ENCODE results near the gene PARD3B. TPM values are rescaled to one million over a fixed set of nuclear protein-coding genes. Genes with fewer than 3 reads are reported as not detected.

Gene PARD3B
- total RNA-seq, 1 experiment from 2014 or later, result 6.4 TPM

DNA sequence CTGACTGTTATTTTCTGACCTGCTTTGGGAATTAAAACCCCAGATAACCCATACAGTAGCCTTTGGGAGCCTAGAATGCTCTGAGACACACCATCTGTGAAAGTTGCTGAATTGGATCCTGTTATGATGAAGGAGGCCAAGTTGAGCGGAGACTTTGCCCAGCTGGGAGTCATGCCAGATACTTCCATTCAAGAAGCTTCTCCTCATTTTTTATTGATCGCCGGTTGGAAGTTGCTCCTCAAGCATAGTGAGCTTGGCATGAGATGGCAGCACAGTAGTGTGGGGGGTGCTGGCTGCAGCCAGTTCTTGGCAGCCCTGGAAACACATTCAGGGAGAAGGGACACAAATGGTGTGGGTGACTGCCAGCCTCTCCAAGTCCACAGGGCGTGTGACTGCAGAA lies 866.3 kb downstream of the PARD3B start:
- H3K4ac ChIP-seq (ENCODE audit: low read depth, low read length), result no peak overlapping the region
- no peak overlapping the region for H2BK20ac ChIP-seq (ENCODE audit: low read depth, low read length, poor library complexity, severe bottlenecking)
- H2AFZ ChIP-seq (ENCODE audit: low read length), result no peak overlapping the region
- no peak overlapping the region for H4K91ac ChIP-seq (ENCODE audit: insufficient read length, low read depth, low read length)
- H3K79me1 ChIP-seq (ENCODE audit: insufficient read depth, low read depth, low read length, poor library complexity, severe bottlenecking), result no peaks in the 10 kb centered on the region
- H3K18ac ChIP-seq (ENCODE audit: insufficient read length, low read depth, low read length), result no peak overlapping the region
- H3T11ph ChIP-seq (ENCODE audit: low read length), result no peak overlapping the region
- no peak overlapping the region for H3K14ac ChIP-seq (ENCODE audit: insufficient read depth, low read length)
- H3K27me3 ChIP-seq (ENCODE audit: insufficient read depth, low read length), result no peaks in the 10 kb centered on the region
- H3K56ac ChIP-seq (ENCODE audit: insufficient read length, low read depth, low read length), result no peak overlapping the region
- no CpG with 5 or more reads among the region's 4 CpGs for WGBS (ENCODE audit: extremely low coverage, insufficient read length, low lambda C conversion rate)
- Mint-ChIP-seq H3K9me3 (no peaks in the 10 kb centered on the region), H3K36me3 (ENCODE audit: insufficient read depth in 1 of 3, low read depth in 3 of 3) (no peaks in the 10 kb centered on the region), H3K4me3 (no peak overlapping the region), H3K4me1 (no peaks in the 10 kb centered on the region), H3K27ac (no peak overlapping the region), H3K27me3 (ENCODE audit: low read depth) (no peaks in the 10 kb centered on the region)
- no peaks in the 10 kb centered on the region for H3K4me1 ChIP-seq (ENCODE audit: insufficient read depth, low read length)
- no peak for DNase-seq
- no peak overlapping the region for H2BK5ac ChIP-seq (ENCODE audit: insufficient read length, low read length)
- H3K23ac ChIP-seq (ENCODE audit: insufficient read length, low read depth, low read length), result no peak overlapping the region
- H4K20me1 ChIP-seq (ENCODE audit: control insufficient read depth, insufficient read depth, insufficient read length), result no peaks in the 10 kb centered on the region
- no peak overlapping the region for H4K8ac ChIP-seq (replicated peaks; ENCODE audit: insufficient read length, low read depth, low read length)
- no peak overlapping the region for H4K5ac ChIP-seq (ENCODE audit: insufficient read length, low read depth, low read length)
- no peaks in the 10 kb centered on the region for H3K9me3 ChIP-seq (ENCODE audit: control insufficient read depth, low read depth, low read length)
- H2BK15ac ChIP-seq (ENCODE audit: low read depth, low read length), result no peak overlapping the region
- no peak overlapping the region for H3K9ac ChIP-seq (ENCODE audit: extremely low read depth, insufficient read length, low read length)
- no peak overlapping the region for H3K27ac ChIP-seq (ENCODE audit: insufficient read length, low read depth, low read length)
- H3K4me2 ChIP-seq (ENCODE audit: insufficient read depth, insufficient read length, low read length), result no peak overlapping the region
- no peak overlapping the region for H2AK5ac ChIP-seq (ENCODE audit: insufficient read length, low read length)
- H3K79me2 ChIP-seq (ENCODE audit: insufficient read depth, low read length), result no peaks in the 10 kb centered on the region
- no peak overlapping the region for H2BK120ac ChIP-seq (ENCODE audit: low read depth, low read length, poor library complexity, severe bottlenecking)
- TF ChIP-seq CTCF (conservative IDR thresholded peaks at IDR 0.05), result no peak
- no peak overlapping the region for H2BK12ac ChIP-seq (ENCODE audit: insufficient read length, low read depth, low read length)
- H3K23me2 ChIP-seq (ENCODE audit: insufficient read length, low read depth, low read length, poor library complexity, severe bottlenecking), result no peaks in the 10 kb centered on the region

Measured in H9 (cell line).